Mesenteric fat pad (tissue), 1 donor: ENCODE data around the gene FNBP1. TPM values are rescaled to one million over a fixed set of nuclear protein-coding genes. Genes with fewer than 3 reads are reported as not detected.

ENCODE experiments used
- DNase-seq: peaks from one replicate; pipeline ENCODE4 v3.0.0-alpha.2; 2020; ENCODE audit warnings: low spot score
- total RNA-seq: library from RNA; stranded (reverse); fragmentation: NEBNext Ultra II Directional; extraction: Animal tissue kit (Norgen Biotek cat#: 25700); gene quantifications from one replicate; pipeline ENCODE4 v1.2.1, GENCODE V29; 2021
- donor health status: DM: yes; HTN: yes; CAD: no.

FNBP1 gene
- total RNA-seq, 1 donor from 2014 or later = 39.5 TPM

DNA sequence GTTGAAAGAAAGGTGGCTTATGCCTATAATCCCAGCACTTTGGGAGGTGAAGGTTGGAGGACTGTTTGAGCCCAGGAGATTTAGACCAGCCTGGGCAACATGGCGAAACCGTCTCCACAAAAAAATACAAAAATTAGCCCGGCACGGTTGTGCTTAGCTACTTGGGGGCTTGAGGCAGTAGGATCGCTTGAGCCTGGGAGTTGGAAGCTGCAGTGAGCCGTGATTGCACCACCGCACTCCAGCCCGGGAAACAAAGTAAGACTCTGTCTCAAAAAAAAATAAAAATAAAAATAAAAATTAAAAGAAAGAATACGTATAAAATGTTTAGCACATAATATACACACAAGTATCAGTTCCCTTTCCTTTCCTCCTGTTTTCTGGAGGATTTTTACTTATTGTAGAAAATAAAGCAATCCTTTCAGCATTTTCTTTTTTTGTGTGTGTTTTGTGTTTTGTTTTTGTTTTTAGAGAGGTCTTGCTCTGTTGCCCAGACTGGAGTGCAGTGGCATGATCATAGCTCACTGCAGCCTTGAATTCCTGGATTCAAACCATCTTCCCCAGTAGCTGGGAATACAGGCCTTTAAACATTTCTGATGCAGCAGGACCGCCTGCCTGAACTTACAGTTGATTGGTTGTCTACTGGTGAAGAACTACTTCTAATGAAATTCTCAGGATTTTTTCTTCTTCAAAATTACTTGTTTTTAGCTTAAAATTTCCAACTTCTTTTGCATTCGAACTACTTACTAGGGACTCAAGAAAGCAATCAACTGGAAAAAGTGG, 6.6 kb upstream of the FNBP1 start:
- peak; percentile 24 for DNase-seq

DNA sequence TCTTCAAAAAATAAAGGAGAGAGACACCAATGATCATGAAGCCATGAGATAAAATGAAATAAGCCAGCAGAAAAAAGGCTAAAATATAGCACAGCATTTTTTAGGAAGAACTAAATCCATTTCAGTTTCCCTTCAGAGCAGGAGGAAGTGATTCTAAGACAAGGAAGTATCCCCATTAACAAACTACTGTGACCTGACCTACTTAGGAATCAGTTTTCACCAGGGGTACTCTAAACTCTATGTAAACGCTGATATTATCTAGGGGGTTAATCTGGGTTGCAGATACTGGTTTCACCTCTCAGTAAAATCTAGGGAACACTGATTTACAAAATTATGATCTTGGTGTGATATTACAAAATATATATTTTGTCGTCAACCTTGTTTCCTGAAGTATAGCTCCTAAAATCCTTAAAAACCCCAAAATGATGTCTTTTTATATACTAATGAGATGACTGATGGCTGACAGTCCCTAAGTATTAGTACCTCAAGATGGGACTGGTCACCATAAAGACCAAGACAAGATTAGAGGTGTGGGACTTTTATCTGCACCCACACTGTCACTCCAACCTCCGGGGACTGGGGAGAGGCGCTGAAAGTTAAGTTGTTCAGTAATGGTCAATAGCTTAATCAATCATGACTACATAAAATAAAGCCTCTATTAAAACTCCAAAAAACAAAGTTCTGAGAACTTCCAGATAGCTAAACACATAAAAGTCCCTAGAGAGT, 2.9 kb upstream of the FNBP1 start:
- DNase-seq = peak; percentile 14

DNA sequence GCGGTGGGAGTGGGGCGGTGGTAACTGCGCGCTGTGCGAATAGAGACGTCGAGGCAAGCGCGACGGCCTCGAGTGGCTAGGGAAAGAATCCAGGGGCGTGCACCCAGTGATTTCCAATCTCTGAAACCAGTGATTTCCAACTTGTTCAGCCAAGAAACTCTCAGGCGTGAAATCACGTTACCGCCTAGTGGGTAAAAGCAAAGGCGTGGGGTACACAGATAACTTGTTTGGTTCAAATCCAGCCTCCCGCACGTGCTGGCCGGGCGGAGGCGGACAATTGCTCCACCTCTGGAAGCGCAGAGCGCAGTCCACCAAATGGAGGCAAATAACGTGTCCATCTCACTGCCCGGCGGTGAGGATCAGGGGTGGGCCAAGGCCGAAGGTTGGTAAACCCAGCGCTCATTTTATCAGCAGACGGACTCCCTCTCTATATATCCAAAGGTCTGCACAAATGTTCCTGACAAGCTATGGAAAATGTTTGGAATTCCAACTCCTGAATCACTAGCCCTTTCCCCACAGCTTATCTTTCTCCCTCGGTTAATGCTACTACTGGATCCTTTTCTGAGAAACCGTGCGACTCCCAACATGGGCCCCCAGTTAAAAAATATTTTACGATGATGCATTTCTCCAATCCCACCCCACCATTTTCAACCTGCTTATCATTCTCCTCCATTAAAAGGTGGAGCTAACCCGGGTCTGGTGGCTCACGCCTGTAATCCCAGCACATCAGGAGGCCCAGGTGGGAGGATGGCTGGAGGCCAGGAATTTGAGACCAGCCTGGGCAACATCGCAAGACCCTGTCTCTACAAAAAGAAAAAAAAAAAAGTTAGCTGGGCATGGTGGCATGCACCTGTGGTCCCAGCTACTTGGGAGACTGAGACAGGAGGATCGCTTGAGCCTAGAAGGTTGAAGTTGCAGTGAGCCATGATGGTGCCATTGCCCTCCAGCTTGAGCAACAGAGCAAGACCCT, 950 bp upstream of the FNBP1 start:
- no peak for DNase-seq

DNA sequence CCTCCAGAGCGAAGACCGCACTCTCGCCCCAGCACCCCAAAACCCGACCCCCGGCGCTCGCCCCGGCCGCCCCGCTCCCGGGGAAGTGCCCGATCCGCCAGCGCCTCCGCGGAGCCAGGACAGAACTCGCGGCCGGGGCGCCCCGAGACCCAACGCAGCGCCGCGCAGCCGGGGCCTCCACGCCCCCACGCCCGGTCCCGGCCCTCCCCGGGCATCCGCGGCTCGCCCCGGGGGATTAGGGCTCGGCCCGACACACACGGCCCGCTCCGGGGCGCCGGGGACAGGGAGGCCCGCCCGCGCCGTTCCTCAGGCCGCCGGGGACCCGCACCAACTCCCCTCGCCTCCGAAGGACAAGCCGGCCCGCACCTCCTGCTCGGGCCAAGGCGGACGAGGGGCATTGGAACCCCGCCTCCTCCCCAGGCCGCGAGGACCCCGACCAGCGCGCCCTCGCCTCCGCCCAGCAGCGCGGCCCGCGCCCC, 544 bp downstream of the FNBP1 start:
- DNase-seq = peak; percentile 91

DNA sequence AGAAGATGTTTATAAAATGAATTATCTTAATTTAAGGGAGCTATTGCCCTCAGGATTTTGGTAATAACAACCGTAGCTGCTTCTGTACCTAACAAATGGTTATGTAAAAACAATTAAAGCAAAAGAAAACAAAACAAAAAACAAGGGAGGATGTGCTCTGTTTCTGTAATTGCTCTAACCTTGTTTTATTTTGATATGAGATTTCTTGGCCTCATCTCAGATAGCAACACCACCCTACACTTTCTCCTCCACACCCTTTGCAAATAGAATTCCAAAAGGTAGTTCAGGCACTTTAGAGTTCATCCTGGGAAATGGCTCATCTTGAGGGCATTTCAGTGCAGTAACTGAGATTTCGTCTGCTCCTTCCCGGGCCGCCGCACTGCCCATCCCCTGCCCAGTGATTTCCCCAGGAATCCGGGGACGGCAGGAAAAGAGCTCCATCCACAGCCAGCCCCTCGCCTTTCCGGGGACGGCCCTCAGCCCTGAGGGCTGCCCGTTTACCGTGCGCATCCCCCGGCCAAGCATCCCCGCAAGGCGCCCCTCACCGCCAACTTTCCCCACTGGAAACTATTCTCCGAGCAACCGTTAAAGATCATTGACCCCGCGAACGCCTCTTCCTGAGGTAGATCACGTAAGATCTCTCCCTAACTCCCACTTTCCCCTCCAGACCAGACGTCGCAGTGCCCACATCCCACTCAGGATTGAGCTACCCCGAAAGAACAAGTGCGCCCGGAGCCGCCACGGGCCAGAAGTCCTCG, 1.2 kb downstream of the FNBP1 start:
- DNase-seq = no peak

DNA sequence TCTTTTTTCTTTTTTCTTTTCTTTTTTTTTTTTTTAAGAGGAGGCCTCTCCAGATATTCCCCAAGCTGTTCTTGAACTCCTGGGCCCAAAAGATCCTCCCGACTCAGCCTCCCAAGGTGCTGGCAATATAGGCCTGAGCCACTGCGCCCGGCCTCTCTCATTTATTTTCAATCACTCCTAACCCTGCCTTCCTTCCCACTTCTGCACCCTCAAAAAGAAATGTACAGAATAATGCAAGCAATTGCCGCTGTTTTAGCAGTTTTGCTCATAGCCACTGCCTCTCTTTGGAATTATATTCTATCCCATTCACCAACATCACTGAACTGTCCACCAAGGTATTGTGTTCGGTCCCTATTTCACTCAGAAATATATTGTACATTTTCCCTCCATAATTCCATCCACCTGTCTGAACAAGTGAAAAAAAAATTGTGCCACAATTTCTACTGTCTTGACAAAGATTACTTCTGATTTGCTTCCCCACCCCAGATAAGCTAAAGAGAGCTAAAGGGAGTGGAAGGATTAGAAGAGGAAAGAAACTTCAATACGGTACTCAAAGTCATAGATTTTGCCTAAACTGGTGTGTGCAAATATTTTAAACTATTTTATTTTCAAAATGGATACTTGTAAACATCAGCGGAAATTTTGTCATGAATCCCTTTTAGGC, 1.9 kb downstream of the FNBP1 start:
- DNase-seq = no peak

DNA sequence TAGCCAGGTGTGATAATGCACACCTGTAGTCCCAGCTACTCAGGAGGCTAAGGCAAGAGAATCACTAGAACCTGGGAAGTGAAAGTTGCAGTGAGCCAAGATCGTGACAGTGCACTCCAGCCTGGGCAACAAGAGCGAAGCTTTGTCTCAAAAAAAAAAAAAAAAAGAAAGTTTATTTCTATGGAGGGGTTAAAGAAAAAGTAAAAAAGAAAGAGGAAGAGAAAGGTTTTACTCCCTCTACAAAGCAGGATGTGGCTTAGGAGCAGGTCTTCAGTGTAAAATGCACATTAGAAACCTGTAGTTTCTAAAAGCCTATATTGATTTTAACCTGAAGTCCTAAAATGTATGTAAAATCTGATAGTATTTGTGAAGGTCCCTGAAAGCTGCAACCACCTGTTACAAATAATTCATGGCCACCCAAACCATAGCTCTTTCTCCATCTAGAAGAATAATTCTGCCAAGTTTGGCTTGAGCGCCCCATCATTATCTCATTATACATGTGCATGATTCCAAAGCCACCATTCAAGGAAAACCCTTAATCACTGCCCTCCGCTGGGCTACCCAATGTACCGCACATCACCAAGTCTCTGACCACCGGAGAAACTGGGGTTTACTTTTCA, 3.4 kb downstream of the FNBP1 start:
- DNase-seq = no peak

DNA sequence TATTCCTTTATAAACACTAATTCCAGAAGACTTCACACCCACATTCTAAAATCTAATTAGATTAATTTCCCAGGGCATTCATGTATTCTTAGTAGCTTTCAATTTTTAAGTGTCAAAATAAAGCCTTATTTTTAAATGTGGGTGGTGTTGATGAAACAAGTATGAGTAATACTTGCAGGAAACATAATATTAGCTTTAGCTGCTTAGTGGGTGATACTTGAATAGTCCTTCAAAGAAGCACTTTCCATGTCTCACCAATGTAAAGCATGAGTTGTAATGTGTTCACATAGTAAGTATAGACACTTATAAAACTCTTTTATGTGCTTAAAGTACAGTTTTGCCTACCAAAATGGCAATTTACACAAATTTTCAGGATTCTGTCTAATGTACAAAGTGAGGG, 6.9 kb downstream of the FNBP1 start:
- no peak for DNase-seq

DNA sequence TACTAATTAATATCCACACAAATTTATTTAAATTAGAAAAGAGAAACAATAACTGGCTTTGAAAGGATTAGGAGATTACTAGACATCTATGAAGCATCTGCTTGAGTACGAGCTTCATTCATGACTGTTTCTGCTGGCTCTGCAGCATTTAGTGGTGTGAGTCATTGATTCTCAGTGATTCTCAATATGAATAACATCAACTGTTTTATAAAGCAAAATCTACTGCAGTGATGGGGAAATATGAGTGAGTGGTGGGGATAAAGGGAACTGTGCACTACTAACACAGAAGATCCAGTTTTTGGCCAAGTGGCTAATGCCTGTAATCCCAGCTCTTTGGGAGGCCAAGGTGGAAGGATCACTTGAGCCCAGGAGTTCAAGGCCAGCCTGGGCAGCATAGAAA, 8.4 kb downstream of the FNBP1 start:
- no peak for DNase-seq

DNA sequence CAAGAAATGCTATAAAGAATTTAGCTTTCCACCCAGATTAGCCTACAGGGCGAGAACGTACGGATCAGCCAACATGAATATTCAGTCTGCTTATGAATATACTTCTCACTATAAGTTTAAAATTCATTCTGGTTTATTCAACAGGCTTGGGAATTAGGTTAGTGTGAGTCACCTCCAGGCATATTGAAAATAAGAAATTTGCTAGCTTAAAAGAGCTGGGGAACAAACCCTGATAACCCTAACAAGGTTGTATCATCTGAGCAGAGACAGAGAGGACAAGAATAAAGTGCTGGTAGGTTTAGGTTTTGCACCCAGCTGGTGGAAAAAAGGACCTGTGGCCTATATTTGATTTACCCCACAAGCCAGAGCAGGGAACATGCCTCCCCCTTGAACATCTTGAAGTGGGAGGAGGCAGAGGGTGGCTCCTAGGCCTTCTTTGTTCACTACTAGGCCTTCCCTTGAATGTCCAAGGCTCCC, 12.3 kb downstream of the FNBP1 start:
- DNase-seq = no peak

DNA sequence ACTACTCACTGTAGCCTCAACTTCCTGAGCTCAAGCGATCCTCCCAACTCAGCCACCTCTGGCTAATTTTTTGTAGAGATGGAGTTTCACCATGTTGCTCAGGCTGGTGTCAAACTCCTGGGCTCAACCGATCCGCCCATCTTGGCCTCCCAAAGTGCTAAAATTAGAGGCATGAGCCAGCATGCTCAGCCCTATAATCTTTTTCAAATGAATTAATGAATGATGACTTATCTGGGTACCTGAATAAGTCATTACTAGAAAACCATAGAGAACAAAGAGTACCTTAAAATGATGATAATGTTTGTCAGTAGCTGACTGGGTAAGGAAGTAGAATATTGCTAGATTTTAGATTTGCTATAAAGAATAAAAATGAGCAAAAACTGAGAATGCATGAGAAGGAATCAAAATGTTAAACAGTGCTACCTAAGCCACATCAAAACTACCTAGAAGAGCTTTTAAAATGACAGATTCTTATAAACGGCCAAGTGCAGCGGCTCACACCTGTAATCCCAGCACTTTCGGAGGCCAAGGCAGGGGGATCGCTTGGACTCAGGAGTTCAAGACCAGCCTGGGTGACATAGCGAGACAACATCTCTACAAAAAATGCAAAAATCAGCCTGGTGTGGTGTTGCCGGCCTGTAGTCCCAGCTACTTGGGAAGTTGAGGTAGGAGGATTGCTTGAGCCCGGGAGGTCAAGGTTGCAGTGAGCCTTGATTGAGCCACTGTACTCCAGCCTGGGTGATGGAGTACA, 13.6 kb downstream of the FNBP1 start:
- DNase-seq = no peak

DNA sequence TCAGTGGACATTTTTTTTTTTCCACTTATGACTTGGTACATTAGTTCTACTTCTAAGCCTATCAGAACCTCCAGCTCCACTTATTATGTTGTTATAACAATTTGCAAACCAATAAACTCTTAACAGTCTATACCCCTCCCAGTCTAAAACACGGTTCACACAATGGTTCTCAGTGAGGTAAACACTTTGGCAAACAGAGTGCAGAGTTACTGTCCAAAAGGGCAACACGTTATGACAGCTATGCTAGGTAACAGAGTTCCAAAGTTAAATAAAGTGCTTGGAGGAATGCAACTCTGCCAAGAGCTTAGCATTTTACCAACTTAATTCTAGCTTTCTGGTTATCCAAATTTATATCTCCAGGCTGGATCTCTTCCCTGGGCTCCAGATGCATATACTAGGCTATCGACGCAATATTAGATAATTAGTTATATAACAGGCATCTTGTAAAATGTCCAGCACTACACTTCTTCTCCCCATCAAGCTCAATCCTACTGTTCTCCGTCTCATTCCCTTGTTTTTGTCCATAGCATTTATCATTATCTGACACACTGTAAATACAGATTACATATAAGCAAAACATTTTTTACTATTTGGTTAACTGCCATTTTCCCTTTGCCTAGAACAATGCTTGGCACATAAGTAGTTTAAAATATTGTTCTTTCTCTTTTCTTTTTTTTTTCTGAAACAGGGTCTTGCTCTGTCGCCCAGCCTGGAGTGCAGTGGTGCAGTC, 14.3 kb downstream of the FNBP1 start:
- no peak for DNase-seq

DNA sequence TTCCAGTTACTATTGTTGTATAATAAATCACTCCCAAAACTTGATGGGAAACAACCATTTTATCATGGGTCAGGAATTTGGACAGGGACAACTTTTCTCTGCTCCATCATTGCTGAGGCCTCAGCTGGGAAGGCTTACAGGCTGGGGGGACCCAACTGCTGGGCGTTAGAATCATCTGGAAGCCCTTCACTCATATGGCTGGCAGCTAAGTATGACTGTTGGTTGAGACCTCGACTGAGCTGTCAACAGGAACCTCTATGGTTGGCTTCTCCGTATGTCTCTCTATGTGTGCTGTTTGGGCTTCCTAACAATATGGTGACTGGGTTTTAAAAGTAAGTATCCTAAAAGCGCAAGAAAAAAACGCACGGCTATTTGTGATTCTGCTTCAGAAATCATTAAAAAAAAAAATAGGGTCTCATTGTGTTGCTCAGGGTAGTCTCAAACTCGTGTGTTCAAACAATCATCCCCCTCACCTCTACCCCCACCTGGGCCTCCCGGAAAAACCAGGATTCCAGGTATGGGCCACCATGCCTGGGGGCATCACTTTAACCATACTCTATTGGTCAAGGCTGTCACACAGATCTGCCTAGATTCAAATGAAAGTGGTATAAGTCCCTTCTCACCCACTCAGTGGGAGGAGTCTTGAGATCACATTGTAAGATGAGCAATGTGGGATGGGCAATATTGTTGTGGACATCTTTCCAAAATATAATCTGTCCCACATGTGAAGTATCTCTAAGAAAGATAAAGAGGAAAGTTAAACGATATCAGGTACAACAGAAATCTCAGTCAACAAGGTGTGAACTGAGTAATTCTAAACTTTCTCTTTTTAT, 15.2 kb downstream of the FNBP1 start:
- no peak for DNase-seq

DNA sequence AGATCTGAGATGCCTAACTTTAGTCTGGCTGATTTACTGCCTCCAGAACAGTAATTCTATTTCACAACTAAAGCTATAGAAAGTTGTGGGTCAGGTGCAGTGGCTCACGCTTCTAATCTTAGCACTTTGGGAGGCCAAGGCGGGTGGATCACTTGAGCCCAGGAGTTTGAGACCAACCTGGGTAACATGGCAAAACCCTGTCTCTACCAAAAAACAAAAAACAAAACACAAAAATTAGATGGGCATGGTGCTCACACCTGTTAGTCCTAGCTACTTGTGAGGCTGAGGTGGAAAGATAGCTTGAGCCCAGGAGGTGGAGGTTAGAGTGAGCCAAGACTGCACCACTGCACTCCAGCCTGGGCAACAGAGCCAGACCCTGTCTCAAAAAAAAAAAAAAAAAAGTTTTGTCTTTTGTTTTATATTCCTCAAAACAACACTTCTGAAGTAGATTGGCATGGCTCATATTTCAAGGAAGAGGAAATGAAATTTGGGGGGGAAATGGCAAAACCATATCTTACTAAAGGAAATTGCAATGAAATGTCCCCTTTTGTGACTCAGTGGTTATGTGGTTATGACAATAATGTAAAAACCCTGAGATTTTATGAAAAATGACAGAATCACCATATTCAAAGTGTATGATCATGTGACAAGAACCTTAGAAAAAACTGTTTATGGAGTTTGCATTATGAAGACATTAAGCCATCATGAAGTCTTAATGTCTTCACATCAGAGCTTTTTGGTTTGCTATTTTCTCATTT, 16.2 kb downstream of the FNBP1 start:
- no peak for DNase-seq

DNA sequence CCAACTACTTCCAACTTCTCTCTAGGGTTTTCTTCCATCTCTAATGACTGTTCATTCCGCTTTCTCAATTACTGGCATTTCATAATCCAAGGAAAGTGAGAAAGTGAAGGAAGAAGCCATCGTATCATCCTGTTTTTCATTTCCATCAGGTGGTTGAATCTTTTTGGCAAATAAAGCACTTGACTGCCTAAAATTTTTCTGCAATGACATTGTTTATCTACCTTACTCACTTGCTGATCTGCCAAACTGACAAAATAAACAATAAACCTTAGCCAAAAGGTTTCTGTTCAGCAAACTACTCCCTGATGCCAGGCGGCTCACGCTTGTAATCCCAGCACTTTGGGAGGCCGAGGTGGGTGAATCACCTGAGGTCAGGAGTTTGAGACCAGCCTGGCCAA, 18.4 kb downstream of the FNBP1 start:
- DNase-seq = no peak

DNA sequence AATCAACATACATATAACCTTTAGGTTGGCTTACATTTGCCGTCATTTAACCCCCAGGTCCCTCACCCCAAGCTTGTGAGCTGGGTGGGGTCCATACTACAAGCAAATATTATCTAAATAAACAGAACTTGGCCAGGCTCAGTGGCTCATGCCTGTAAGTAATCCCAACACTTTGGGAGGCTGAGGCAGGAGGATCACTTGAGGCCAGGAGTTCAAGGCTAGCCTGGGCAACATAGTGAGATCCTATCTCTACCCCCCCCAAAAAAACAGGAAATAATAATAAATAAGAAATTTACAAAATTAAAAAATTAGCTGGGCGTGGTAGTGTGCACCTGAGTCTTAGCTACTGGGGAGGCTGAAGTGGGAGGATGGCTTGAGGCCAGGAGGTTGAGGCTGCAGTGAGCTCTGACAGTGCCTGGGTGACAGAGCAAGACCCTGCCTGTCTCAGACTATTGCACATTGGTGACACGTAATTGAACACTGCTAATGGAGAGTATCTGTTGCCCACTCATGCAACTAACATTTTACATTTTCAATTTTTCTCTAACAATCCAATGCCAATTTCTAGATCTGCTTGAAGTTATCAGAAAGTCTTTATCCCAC, 18.9 kb downstream of the FNBP1 start:
- no peak for DNase-seq
